ENCODE measurements around the gene RBM15.

The RBM15 gene

GRCh38 chr1:110292031-110292741 lies 47.0 kb upstream of the RBM15 start (continued):
- no peak for TF ChIP-seq ZNF148 (tag by site-specific recombination; IDR thresholded peaks at IDR 0.05; ENCODE audit: borderline replicate concordance)
- peak; percentile 31; the same call in 1 of the 2 replicates for TF ChIP-seq ZNF24 (tag by site-specific recombination; IDR thresholded peaks at IDR 0.05)
- no peak for TF ChIP-seq ZNF701 (tag by site-specific recombination; IDR thresholded peaks at IDR 0.05)
- no peak for TF ChIP-seq TCF7L2 (IDR thresholded peaks at IDR 0.05; ENCODE audit: borderline replicate concordance, low read depth, low read length)
- TF ChIP-seq ZSCAN30 (tag by site-specific recombination; IDR thresholded peaks at IDR 0.05) = peak; percentile 78; the same call in 1 of the 2 replicates
- TF ChIP-seq ZNF585B (tag by site-specific recombination; IDR thresholded peaks at IDR 0.05) = no peak
- TF ChIP-seq TSHZ1 (tag by site-specific recombination; IDR thresholded peaks at IDR 0.05; ENCODE audit: borderline replicate concordance) = peak; percentile 84
- no peak for TF ChIP-seq ZNF341 (tag by site-specific recombination; IDR thresholded peaks at IDR 0.05; ENCODE audit: low read depth)
- no peak for TF ChIP-seq ZNF214 (tag by site-specific recombination; IDR thresholded peaks at IDR 0.05; ENCODE audit: borderline replicate concordance)
- TF ChIP-seq ZNF37A (tag by site-specific recombination; IDR thresholded peaks at IDR 0.05) = no peak
- TF ChIP-seq ZNF791 (tag by site-specific recombination; IDR thresholded peaks at IDR 0.05) = no peak
- peak; percentile 81; the same call in 1 of the 2 replicates for TF ChIP-seq ZNF394 (tag by site-specific recombination; IDR thresholded peaks at IDR 0.05; ENCODE audit: borderline replicate concordance)
- TF ChIP-seq SETDB1 (IDR thresholded peaks at IDR 0.05; ENCODE audit: insufficient read length, low read length) = no peak
- TF ChIP-seq ZNF692 (tag by site-specific recombination; IDR thresholded peaks at IDR 0.05) = peak; percentile 55
- no peak for TF ChIP-seq ZNF248 (tag by site-specific recombination; IDR thresholded peaks at IDR 0.05)
- peak; percentile 82 for TF ChIP-seq OSR2 (tag by site-specific recombination; IDR thresholded peaks at IDR 0.05)
- no peak for TF ChIP-seq ZNF426 (tag by site-specific recombination; IDR thresholded peaks at IDR 0.05)
- no peak for TF ChIP-seq ZNF48 (tag by site-specific recombination; IDR thresholded peaks at IDR 0.05)
- 0 out of 2 replicates have a peak, but pooled peaks have one; percentile 19 for TF ChIP-seq ZNF513 (tag by site-specific recombination; IDR thresholded peaks at IDR 0.05)
- 0 out of 2 replicates have a peak, but pooled peaks have one; percentile 36 for TF ChIP-seq ZBTB20 (tag by site-specific recombination; IDR thresholded peaks at IDR 0.05)
- peak; percentile 77; the same call in 1 of the 2 replicates for TF ChIP-seq ZNF18 (tag by site-specific recombination; IDR thresholded peaks at IDR 0.05)

Measured in HEK293 (cell line).